ENCODE measurements around the gene ZBTB48. TPM values are rescaled to one million over a fixed set of nuclear protein-coding genes. Genes with fewer than 3 reads are reported as not detected.

The ZBTB48 gene
- total RNA-seq, 1 experiment from 2014 or later = 41.9 TPM

DNA sequence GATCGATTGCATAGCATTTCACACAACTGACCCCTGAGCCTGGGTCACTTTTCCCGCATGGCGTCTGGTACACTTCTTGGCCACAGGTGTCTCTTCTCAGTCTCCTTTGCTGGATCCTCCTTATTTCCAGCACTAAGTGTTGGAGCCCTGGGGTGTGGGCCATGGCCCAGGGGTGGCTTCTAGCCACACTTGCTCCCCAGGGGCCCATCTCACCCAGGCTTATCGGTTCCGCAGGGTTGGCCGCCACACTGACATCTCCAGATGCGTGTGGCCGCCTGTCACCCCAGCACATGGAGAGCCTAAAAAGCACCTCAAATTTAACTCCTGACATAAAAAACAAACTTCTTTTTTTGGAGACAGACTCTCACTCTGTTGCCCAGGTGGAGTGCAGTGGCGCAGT is 47.2 kb downstream of the ZBTB48 start:
- POLR2A ChIA-PET = no interaction called here
- Histone ChIP-seq H3K9me3 (ENCODE audit: control insufficient read depth in 1 of 2, insufficient read depth in 1 of 2, low read depth in 1 of 2, low read length in 2 of 2) (no peaks in the 10 kb centered on the region), H3K9me2 (ENCODE audit: insufficient read depth) (no peaks in the 10 kb centered on the region), H3K9ac (ENCODE audit: low read length) (no peak overlapping the region), H3K27me3 (ENCODE audit: insufficient read depth, low read length) (no peaks in the 10 kb centered on the region), H3K4me2 (ENCODE audit: low read length) (no peak overlapping the region), H4K20me1 (ENCODE audit: insufficient read depth) (no peaks in the 10 kb centered on the region), H3K36me3 (ENCODE audit: control insufficient read depth in 1 of 2, insufficient read depth in 2 of 2, low read length in 2 of 2) (peaks cover 13 to 17% of the 10 kb centered on the region in 2 experiments; a peak in 3 of 4 replicates), H3K79me2 (ENCODE audit: insufficient read depth, low read length) (peaks cover 48% of the 10 kb centered on the region), H3K27ac (ENCODE audit: low read depth, low read length) (no peak overlapping the region), H2AFZ (ENCODE audit: low read depth, low read length, poor library complexity, severe bottlenecking) (no peak overlapping the region), H3K4me3 (replicated peaks in 1 of 2; ENCODE audit: low read depth in 1 of 2, low read length in 2 of 2) (no peak overlapping the region), H3K4me1 (ENCODE audit: control insufficient read depth in 1 of 2, insufficient read depth in 2 of 2, low read length in 2 of 2) (peaks cover 0 to 18% of the 10 kb centered on the region in 2 experiments; a peak in 2 of 4 replicates)
- TF ChIP-seq YY1 (IDR thresholded peaks at IDR 0.05; ENCODE audit: extremely low read depth, insufficient replicate concordance, low read depth, low read length) (no peak), SIN3A (IDR thresholded peaks at IDR 0.05; ENCODE audit: low read depth) (no peak), CEBPB (IDR thresholded peaks at IDR 0.05; ENCODE audit: low read depth) (no peak), SRF (IDR thresholded peaks at IDR 0.05; ENCODE audit: low read depth) (no peak), EZH2phosphoT487 (IDR thresholded peaks at IDR 0.05; ENCODE audit: borderline replicate concordance) (no peak), SP1 (IDR thresholded peaks at IDR 0.05; ENCODE audit: low read depth) (no peak)
- TF ChIP-seq, protein P1, sequence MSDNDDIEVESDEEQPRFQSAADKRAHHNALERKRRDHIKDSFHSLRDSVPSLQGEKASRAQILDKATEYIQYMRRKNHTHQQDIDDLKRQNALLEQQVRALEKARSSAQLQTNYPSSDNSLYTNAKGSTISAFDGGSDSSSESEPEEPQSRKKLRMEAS (IDR thresholded peaks at IDR 0.05) = no peak
- intact Hi-C loops (cut with micrococcal nuclease) = no loop called here
- CTCF ChIA-PET = no interaction called here
- RAD21 ChIA-PET (ENCODE audit: low non-redundant PET in 1 of 2, low total read pairs in 2 of 2, uncharacterized antibody in 2 of 2, unreplicated experiment in 2 of 2) = no interaction called here
- DNase-seq (ENCODE audit: low read depth, low spot score) (no peak), ATAC-seq (no peak)
- BruUV-seq (replicated peaks) = no TSS peak

DNA sequence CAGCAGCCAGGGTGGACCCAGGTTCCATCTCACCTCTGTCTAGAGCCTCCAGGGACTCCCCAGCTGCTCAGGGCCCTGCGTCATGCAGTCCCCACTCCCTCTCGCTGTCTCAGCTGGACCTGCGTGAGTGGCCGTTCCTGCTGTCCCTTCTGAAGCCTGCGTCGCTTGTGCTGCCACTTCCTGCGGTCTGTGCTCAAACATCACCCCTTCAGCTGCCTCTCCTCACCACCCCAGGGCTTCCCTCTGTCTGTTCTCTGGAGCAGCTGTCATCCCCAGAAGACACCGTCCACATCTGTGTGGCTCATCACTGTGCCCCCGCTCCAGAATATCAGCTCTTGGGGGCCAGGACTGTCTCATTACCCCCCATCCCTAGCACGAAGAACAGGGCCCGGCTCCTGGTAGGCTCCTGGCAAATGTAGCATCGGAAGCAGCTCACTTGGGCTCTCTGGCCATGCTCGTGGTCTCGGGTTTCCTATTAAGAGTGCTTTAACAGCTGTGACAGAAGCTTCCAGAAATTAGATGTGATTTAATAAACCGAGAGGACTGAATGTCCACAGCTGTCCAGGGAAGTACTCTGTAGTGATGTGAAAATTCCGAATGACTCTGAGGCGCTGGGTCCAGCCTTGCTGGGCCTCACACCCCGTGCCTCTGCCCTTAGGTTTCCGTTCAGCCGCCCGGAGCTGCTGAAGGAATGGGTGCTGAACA is 48.2 kb downstream of the ZBTB48 start:
- no TSS peak for BruUV-seq (replicated peaks)
- Histone ChIP-seq H3K9me3 (ENCODE audit: control insufficient read depth in 1 of 2, insufficient read depth in 1 of 2, low read depth in 1 of 2, low read length in 2 of 2) (no peaks in the 10 kb centered on the region), H3K9me2 (ENCODE audit: insufficient read depth) (no peaks in the 10 kb centered on the region), H3K36me3 (ENCODE audit: control insufficient read depth in 1 of 2, insufficient read depth in 2 of 2, low read length in 2 of 2) (peaks cover 12 to 15% of the 10 kb centered on the region in 2 experiments; a peak in 3 of 4 replicates), H3K9ac (ENCODE audit: low read length) (no peak overlapping the region), H3K4me2 (ENCODE audit: low read length) (no peak overlapping the region), H3K4me3 (replicated peaks in 1 of 2; ENCODE audit: low read depth in 1 of 2, low read length in 2 of 2) (no peak overlapping the region), H3K79me2 (ENCODE audit: insufficient read depth, low read length) (peaks cover 38% of the 10 kb centered on the region), H3K27me3 (ENCODE audit: insufficient read depth, low read length) (no peaks in the 10 kb centered on the region), H3K4me1 (ENCODE audit: control insufficient read depth in 1 of 2, insufficient read depth in 2 of 2, low read length in 2 of 2) (peaks cover 0 to 18% of the 10 kb centered on the region in 2 experiments; a peak in 2 of 4 replicates), H3K27ac (ENCODE audit: low read depth, low read length) (no peak overlapping the region), H2AFZ (ENCODE audit: low read depth, low read length, poor library complexity, severe bottlenecking) (no peak overlapping the region), H4K20me1 (ENCODE audit: insufficient read depth) (no peaks in the 10 kb centered on the region)
- ChIA-PET CTCF (no interaction called here), RAD21 (ENCODE audit: low non-redundant PET in 1 of 2, low total read pairs in 2 of 2, uncharacterized antibody in 2 of 2, unreplicated experiment in 2 of 2) (no interaction called here), POLR2A (no interaction called here)
- intact Hi-C loops (cut with micrococcal nuclease) = no loop called here
- DNase-seq (ENCODE audit: low read depth, low spot score) (no peak), ATAC-seq (no peak)
- TF ChIP-seq POLR2AphosphoS5 (IDR thresholded peaks at IDR 0.05; ENCODE audit: low read depth, low read length) = no peak

Measured in HCT116 (cell line).